IPS DF 4.7 (cell line): ENCODE measurements around the gene DCAF12L1.

ENCODE experiments used
- DNase-seq: peaks from one replicate; pipeline ENCODE4 v3.0.0-alpha.2; 2013; ENCODE audit warnings: low spot score; ENCODE audit errors: extremely low read depth

DCAF12L1 gene

DNA sequence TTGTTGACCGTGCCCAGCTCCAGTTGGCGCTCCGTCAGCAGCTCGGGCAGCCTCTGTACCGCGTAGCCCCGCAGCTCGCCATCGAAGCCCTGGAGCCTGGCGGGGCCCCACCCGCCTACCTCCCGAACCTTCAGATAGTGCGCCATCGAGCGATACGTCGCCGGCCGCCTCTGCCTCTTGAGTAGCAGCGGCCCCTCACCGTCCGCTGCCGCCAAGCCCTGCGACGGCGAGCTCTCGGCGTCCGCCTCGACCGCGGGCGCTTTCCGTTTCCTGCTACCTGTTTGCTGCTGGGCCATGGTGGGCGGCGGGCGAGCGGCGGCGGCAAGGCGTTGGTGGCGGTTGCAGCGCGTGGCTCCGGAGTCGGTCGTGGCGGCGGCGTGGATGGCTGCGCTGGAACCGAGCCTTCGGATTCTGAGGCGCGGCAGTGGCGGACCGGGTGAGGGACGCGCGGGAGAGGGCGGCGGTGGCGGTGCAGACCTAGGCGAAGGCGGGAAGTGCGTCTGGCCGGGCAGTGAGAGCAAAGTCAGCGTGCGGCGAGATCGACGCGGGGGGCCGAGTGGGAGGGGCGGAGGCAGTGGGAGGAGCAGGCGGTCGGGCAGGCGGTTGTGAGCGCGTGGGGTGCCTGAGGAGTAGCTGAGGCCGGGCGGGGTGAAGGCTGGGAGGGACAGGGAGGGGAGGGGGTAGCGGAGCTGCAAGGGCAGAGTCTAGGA, at the start of gene DCAF12L1:
Gene DCAF12L1 (minus strand): TSS at position 502 of the 710 bp plus-strand sequence. CDS start 206 bp downstream, at position 296.
- no peak for DNase-seq

- DNase-seq: no peak
Measured at GRCh38 chrX:126580877-126581276, 28.3 kb upstream of the DCAF12L1 start.

GRCh38 chrX:126575911-126576310, 23.3 kb upstream of the DCAF12L1 start:
- DNase-seq: no peak

DNA sequence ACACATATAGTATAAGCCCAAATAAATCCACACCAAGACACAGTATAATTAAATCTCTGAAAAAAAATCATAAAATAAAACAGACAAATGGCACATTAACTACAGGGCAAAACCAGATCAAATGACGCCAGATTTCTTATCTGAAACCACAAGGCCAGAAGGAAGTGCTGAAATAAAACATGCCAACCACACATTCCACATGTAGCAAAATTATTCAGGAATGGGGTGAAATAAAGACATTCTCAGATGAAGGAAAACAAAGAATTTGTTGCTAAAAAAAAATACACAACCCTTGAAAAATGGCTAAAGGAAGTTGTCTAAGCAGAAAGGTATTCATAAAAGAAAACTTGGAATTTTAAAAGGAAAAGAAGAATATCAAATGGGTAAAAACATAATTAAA, 4.5 kb upstream of the DCAF12L1 start:
- no peak for DNase-seq

- no peak for DNase-seq
Measured at GRCh38 chrX:126551725-126552312, 795 bp downstream of the DCAF12L1 start.

DNA sequence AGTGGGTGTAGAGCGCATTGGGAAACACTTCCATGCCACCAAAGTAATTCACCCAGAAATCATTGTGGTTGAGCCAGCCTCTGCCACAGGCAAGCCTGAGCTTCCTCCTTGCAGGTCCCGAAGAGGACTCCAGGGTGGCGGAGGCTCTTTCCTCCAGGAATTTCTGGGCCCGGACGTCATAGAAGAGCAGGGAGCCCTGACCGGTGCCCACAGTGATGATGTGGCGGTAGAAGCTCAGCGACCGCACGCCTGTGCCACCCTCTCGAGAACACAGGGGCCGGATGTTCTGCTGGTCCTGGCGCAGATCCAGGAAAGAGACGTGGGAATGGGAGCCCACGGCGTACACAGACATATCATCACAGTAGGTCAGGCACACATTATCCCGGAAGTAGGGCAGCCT, 1.3 kb downstream of the DCAF12L1 start:
- no peak for DNase-seq

DNA sequence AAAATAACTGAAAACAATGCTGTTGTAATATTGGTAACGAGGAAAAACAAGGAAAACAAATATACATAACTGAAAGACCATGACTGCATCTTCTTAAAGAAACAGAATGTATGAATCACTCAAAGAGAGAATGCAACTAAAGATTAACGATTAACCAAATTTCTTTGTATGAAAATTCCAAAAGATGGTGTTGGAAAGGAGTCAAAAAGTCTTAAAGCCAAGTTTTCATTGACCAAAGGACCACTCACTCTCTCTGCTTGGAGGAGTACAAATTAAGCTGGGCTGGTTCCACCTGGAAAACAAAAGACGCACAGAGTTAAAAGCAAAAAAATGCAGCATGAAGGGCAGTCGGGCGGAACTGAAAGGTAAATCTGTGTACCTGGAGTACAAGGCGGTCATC, 1.8 kb downstream of the DCAF12L1 start:
- DNase-seq: no peak

DNA sequence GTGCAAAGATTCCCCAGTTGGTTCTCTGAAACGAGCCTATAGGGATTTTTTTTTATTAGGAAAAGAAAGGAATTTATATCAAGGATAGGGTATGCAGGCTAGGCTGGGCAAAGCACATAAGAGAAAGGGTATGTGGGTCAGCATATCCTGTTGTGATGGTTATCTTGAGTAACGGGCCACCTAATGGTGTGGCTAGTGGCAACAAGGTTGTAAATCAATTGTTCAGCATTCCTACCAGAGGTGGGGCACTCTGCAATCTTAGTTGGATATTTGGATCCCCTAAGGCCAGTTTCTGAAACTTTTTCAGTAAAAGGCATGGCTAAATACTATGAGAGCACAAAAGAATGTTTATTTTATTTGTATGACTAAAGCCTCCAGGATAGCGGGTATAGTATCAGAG, 42.7 kb downstream of the DCAF12L1 start:
- DNase-seq: no peak
